ENCODE data around the gene RBP2. TPM values are rescaled to one million over a fixed set of nuclear protein-coding genes. Genes with fewer than 3 reads are reported as not detected.

Gene RBP2
- total RNA-seq, 1 experiment from 2014 or later = not detected

DNA sequence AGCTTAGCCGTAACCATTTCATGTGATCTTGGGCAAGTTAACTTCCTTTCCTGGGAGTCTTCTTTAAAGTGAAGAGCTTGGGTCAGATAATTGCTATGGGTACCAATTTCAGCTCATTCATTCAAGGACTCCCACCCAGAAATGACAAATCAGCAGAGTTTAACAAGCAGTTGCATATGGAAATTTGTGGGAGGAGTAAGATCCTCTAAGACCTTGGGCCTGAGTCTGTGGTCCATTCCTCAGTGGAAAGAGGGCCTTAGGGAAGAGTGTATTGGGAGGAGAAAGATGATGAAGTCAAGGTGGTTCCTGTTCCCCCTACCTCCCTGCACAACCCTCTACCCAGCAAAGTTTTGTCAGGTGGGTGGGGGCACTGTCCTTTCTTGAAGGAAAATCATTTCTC is 42.1 kb downstream of the RBP2 start:
- ChIA-PET POLR2A (interaction anchor here (0.5 to 2.8 kb wide), 11 partner anchors 13 to 374 kb away, joined by 3 to 10 read pairs (median 5); partner anchors contain the start of gene COPB2), CTCF (interaction anchor here (0.6 to 4.8 kb wide), 15 partner anchors 9 to 1016 kb away, joined by 3 to 47 read pairs (median 4); no protein-coding TSS in a partner anchor)
- Mint-ChIP-seq H3K36me3 (ENCODE audit: insufficient read depth, unreplicated experiment) (peaks cover 13% of the 10 kb centered on the region), H3K27me3 (ENCODE audit: insufficient read depth, unreplicated experiment) (no peaks in the 10 kb centered on the region), H3K4me1 (ENCODE audit: insufficient read depth, unreplicated experiment) (peaks cover 19% of the 10 kb centered on the region), H3K27ac (ENCODE audit: low read depth, unreplicated experiment) (peak overlapping the region; percentile 96), H3K4me3 (ENCODE audit: unreplicated experiment) (peak overlapping the region; percentile 35), H3K9me3 (ENCODE audit: unreplicated experiment) (no peaks in the 10 kb centered on the region)
- TF ChIP-seq, protein P1, sequence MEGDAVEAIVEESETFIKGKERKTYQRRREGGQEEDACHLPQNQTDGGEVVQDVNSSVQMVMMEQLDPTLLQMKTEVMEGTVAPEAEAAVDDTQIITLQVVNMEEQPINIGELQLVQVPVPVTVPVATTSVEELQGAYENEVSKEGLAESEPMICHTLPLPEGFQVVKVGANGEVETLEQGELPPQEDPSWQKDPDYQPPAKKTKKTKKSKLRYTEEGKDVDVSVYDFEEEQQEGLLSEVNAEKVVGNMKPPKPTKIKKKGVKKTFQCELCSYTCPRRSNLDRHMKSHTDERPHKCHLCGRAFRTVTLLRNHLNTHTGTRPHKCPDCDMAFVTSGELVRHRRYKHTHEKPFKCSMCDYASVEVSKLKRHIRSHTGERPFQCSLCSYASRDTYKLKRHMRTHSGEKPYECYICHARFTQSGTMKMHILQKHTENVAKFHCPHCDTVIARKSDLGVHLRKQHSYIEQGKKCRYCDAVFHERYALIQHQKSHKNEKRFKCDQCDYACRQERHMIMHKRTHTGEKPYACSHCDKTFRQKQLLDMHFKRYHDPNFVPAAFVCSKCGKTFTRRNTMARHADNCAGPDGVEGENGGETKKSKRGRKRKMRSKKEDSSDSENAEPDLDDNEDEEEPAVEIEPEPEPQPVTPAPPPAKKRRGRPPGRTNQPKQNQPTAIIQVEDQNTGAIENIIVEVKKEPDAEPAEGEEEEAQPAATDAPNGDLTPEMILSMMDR (IDR thresholded peaks at IDR 0.05; ENCODE audit: unreplicated experiment) = no peak
- DNase-seq (ENCODE audit: unreplicated experiment) = no peak
- no TSS peak for BruUV-seq (replicated peaks)
- intact Hi-C loops (cut with micrococcal nuclease) = loop anchor here (2.0 kb wide), 1 partner anchor 129 kb away; no protein-coding TSS in a partner anchor

DNA sequence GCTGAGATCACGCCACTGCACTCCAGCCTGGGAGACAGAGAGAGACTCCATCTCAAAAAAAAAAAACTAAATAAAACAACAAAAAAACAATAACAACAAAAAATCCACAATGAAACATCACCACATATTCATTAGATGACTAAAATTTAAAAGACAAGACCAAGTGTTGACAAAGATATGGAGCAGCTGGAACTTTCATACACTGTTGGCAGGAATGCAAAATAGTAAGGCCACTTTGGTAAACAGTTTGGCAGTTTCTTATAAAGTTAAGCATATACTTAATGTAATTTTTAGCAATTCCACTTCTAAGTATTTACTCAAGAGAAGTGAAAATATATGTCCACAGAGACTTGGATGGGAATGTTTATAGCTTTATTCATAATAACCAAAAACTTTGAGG is 43.2 kb downstream of the RBP2 start:
- no peaks in the 10 kb centered on the region for H3K9me3 Mint-ChIP-seq (ENCODE audit: unreplicated experiment)
- TF ChIP-seq, protein P1 (IDR thresholded peaks at IDR 0.05; ENCODE audit: unreplicated experiment) = no peak

DNA sequence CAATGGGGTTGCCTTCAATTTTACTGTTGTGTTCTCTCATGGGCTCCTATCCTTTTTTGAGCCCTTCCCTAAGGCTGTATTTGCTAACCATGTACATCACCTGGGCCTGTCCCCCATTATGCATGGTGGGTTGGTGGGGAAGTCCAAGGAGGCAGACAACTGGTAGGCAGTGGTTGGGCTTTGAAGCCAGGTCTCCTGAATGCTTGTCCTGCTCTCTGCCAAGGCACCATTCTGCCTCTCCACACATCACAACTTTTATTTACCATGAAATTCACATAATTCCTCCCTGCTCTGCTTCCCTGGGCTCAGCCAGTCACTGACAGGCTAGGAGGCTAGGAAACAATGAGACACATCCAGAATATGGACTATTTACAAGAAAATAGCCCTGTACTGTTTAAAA is 45.8 kb downstream of the RBP2 start:
- no peak overlapping the region for H3K4me3 Mint-ChIP-seq (ENCODE audit: unreplicated experiment)
- H3K36me3 Mint-ChIP-seq (ENCODE audit: insufficient read depth, unreplicated experiment) = peaks cover 17% of the 10 kb centered on the region
- ChIA-PET CTCF (no interaction called here), POLR2A (no interaction called here)
- BruUV-seq (replicated peaks) = no TSS peak
- intact Hi-C loops (cut with micrococcal nuclease) = no loop called here
- no peak overlapping the region for H3K27ac Mint-ChIP-seq (ENCODE audit: low read depth, unreplicated experiment)
- H3K4me1 Mint-ChIP-seq (ENCODE audit: insufficient read depth, unreplicated experiment) = peaks cover 23% of the 10 kb centered on the region
- no peaks in the 10 kb centered on the region for H3K27me3 Mint-ChIP-seq (ENCODE audit: insufficient read depth, unreplicated experiment)
- peak; percentile 7 for DNase-seq (ENCODE audit: unreplicated experiment)
- no peaks in the 10 kb centered on the region for H3K9me3 Mint-ChIP-seq (ENCODE audit: unreplicated experiment)
- TF ChIP-seq, protein P1 (IDR thresholded peaks at IDR 0.05; ENCODE audit: unreplicated experiment) = no peak

More for the DNA sequence above, 43.2 kb downstream of the RBP2 start:
- no TSS peak for BruUV-seq (replicated peaks)
- POLR2A ChIA-PET = interaction anchor here (1.9 kb wide), 1 partner anchor 101 kb away, joined by 9 read pairs; no protein-coding TSS in a partner anchor
- DNase-seq (ENCODE audit: unreplicated experiment) = no peak
- Mint-ChIP-seq H3K36me3 (ENCODE audit: insufficient read depth, unreplicated experiment) (peaks cover 17% of the 10 kb centered on the region), H3K27me3 (ENCODE audit: insufficient read depth, unreplicated experiment) (no peaks in the 10 kb centered on the region), H3K4me1 (ENCODE audit: insufficient read depth, unreplicated experiment) (peaks cover 19% of the 10 kb centered on the region), H3K27ac (ENCODE audit: low read depth, unreplicated experiment) (no peak overlapping the region), H3K4me3 (ENCODE audit: unreplicated experiment) (no peak overlapping the region)
- CTCF ChIA-PET = interaction anchor here (0.6 to 4.8 kb wide), 5 partner anchors 79 to 1391 kb away, joined by 3 to 47 read pairs (median 3); no protein-coding TSS in a partner anchor
- intact Hi-C loops (cut with micrococcal nuclease) = no loop called here

DNA sequence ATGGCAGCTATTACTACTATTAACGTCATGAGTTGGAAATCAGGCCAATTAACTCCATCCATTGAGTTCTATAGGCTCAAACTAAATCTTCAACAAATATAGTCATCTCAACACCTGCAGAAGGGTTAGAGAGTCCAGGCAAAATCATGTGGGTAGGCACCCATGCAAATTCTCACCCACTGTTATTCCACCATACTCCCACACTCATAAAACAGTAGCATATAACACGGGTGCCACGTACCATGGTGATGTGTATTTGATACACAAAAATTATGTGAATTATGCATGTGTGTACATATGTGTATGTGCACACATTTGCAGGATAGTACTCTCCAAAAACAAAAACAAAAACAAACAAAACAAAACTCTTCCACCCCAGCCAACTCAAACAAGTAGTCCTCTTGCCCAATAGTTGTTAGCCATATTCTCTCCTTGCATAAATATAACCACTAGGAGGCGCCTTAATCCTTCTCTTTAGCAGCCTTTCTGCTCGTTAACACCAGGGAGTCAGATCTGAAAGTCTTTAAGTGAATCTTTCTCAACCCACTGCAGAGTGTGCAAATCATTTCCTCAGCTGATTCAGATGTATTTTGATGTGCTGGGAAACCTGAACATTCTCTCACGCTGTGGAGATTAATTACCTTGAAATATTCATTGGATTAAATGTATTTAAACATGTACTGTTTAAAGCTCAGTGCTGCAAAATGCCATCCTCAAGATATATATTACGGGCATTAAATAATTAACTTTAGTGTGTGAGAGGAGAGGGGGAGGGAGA is 48.8 kb downstream of the RBP2 start:
- Mint-ChIP-seq H3K36me3 (ENCODE audit: insufficient read depth, unreplicated experiment) (peaks cover 33% of the 10 kb centered on the region), H3K4me1 (ENCODE audit: insufficient read depth, unreplicated experiment) (peaks cover 6% of the 10 kb centered on the region), H3K9me3 (ENCODE audit: unreplicated experiment) (no peaks in the 10 kb centered on the region), H3K4me3 (ENCODE audit: unreplicated experiment) (no peak overlapping the region), H3K27me3 (ENCODE audit: insufficient read depth, unreplicated experiment) (no peaks in the 10 kb centered on the region), H3K27ac (ENCODE audit: low read depth, unreplicated experiment) (no peak overlapping the region)
- intact Hi-C loops (cut with micrococcal nuclease) = loop anchor here (1.0 to 5.0 kb wide), 4 partner anchors 135 to 1435 kb away; no protein-coding TSS in a partner anchor
- peak; percentile 82 for DNase-seq (ENCODE audit: unreplicated experiment)
- BruUV-seq (replicated peaks) = no TSS peak
- ChIA-PET POLR2A (interaction anchor here (0.6 to 2.6 kb wide), 4 partner anchors 107 to 1480 kb away, joined by 3 to 9 read pairs (median 4); no protein-coding TSS in a partner anchor), CTCF (interaction anchor here (0.5 to 11.0 kb wide), 43 partner anchors 8 to 1724 kb away, joined by 3 to 234 read pairs (median 4); partner anchors contain the start of gene COPB2)
- TF ChIP-seq, protein P1 (IDR thresholded peaks at IDR 0.05; ENCODE audit: unreplicated experiment) = peak; percentile 83

All from MCF 10A (cell line).